Non-pigmented ciliary epithelial cell (primary cell): Measurements from ENCODE around the gene PROX2.
A peak's percentile ranks its signal among the peaks of the same experiment; 100 is the strongest.

ENCODE experiments used
- DNase-seq: peaks from one replicate; pipeline ENCODE4 v3.0.0-alpha.2; 2010; ENCODE audit warnings: low read depth

The PROX2 gene, protein sequence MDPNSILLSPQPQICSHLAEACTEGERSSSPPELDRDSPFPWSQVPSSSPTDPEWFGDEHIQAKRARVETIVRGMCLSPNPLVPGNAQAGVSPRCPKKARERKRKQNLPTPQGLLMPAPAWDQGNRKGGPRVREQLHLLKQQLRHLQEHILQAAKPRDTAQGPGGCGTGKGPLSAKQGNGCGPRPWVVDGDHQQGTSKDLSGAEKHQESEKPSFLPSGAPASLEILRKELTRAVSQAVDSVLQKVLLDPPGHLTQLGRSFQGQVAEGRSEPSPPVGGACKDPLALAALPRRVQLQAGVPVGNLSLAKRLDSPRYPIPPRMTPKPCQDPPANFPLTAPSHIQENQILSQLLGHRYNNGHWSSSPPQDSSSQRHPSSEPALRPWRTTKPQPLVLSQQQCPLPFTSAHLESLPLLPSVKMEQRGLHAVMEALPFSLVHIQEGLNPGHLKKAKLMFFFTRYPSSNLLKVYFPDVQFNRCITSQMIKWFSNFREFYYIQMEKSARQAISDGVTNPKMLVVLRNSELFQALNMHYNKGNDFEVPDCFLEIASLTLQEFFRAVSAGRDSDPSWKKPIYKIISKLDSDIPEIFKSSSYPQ

DNA sequence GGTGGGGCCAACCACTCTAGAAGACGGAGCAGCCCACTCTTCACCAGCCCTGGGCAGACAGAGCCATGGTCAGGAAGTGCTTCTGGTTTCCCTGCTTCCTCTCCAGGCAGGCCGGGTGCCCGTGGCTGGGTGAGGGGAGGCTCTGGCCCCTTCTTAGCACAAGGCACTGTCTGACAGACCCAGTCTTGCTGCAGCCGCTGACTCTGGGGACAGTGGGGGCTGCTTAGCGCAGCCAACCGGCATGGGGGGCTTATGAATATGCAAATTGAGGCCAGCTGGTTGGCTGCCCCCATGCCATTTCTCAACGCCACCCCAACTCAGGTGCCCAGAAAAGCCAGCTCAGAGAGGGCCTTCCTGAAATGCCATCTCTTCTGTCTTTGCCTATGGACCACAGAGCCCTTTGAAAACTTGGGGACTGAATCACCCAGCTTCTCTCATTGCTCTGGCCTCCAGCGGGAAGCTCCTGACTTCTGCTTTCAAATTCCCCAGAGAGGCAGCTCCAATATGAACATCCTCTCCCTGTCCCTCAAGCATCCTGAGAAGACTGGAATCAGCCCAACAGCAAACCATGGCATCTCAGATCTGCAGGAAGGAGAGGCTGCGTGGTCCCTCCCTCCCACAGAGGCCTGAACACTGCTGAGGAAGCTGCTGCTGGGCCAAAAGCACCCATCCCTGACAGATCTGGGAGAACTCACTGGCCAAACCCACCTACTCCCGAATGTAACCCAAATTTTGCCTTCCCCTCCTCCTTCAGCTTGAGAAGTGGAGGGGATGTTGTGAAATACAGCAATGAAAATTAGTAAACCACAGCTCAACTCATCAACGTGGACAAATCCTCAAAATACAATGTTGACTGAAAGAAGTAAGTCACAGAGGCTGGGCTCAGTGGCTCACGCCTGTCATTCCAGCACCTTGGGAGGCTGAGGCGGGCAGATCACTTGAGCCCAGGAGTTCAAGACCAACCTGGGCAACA lies at the start of gene PROX2:
Gene PROX2, minus strand, starts transcription at position 205 of the 973 bp plus-strand sequence. CDS start 12,311 bp downstream, outside the sequence.
- DNase-seq, result no peak

DNA sequence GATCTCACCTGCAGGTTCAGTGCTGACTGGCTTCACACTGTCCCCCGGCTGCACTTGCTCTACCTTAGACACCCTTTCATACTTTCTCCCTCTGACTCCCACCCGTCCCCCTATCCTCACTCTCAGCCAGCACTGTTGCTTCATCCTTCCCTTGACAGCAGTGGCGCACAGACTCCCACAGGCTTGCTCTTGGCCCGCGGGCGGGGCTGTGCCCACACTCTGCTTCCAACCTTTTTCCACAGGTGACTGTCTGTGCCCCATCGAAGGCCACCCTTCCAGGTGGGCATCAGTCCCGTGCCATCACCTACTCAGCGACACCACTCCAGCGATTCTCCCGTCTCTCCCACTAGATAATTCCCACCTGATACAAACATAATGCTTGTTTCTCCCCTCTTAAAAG lies 48.1 kb upstream of the PROX2 start:
- no peak for DNase-seq

- no peak for DNase-seq
Measured at GRCh38 chr14:74922752-74923401, 46.9 kb upstream of the PROX2 start, which contains the start of gene RPS6KL1. RPS6KL1 (minus strand) TSS chr14:74923260; CDS start chr14:74921541, 1,719 bp downstream.

- no peak for DNase-seq
Measured at GRCh38 chr14:74921987-74922751, 46.2 kb upstream of the PROX2 start.

DNA sequence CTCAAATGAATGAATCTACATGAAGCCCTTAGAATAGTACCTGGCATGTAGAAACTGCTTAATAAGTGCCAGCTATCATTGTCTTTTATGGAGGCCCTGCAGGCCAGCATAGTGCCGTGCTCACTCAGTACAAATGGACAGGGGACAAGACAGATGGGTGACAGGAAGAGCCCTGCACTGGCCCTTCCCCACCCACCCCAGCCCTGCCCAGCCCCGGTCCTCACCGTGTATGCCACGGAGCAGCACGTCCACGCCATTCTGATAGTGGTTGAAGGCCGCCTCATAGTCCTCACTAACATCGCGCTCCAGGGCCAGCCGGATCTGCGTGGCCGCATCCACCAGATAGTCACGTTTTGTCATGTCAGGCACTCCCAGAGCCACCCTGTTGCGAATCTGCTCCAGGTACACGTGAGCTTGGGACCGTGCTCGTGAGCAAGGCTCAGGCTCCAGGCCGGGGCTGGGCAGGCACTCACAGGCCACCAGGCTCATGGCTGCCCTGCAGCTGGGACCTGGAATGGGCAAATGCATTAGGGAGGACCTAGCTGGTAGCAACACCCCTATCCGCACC lies 45.2 kb upstream of the PROX2 start:
- DNase-seq, result no peak

GRCh38 chr14:74920281-74920680 lies 44.3 kb upstream of the PROX2 start:
- DNase-seq, result no peak

GRCh38 chr14:74919421-74920165 lies 43.6 kb upstream of the PROX2 start:
- no peak for DNase-seq

DNA sequence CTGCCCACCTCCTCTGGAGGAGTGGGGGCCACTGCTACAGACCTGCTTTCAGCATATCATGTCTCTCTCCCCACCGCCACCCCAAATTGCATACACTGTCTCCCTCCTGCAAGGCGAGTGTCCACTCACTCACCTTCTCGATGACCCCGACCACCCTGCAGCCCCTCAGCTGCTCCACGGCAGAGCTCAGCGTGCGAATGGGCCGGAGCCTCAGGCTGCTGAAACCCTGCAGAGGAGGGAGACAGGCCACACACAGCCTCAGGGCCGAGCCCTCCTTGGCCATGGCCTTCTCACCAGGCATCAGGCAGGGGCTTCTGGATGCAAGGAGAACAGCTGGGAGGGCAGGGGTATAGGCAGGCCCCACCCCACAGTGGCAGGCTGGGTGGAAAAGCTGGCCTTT lies 42.4 kb upstream of the PROX2 start:
- DNase-seq, result no peak

GRCh38 chr14:74917646-74918081 lies 41.7 kb upstream of the PROX2 start:
- no peak for DNase-seq

- no peak for DNase-seq
Measured at GRCh38 chr14:74917178-74917543, 41.2 kb upstream of the PROX2 start.

DNA sequence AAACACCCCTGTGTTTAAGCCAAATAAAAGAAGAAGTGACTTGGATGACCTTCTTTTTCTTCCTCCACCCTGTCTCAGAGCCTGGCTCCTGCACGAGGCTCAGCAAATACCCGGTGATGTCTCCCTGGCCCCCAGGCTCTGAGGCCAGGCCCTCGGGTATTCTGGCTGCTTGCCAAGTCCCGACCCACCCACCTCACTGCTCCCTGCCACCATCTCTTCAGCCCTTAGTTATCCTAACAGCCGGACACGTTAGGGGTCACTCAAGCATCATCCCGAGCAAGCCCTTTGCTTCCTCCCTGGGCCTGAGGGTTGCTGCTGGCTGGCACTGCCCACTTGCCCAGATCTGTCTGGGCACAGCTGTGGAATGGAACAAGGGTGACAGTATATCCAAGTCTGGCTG lies 39.9 kb upstream of the PROX2 start:
- no peak for DNase-seq

DNA sequence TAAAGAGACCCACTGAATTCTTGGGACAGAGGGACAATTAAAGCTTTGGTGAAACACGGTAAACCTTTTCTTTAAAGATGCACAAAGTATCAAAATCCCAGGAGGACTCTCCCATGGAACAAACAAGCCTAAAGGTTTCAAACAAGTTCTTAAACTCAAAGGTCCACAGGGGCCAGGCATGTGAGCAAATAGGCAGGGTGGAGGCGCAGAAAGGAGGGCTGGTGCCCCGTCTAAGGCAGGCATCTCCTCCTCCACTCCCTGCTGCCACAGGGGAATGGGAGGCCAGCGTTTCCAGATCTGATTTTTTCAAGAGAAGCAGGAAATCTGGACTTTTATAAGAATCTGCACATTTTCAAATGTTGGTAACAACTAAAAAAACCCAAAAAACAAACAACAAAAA lies 39.5 kb upstream of the PROX2 start:
- no peak for DNase-seq

DNA sequence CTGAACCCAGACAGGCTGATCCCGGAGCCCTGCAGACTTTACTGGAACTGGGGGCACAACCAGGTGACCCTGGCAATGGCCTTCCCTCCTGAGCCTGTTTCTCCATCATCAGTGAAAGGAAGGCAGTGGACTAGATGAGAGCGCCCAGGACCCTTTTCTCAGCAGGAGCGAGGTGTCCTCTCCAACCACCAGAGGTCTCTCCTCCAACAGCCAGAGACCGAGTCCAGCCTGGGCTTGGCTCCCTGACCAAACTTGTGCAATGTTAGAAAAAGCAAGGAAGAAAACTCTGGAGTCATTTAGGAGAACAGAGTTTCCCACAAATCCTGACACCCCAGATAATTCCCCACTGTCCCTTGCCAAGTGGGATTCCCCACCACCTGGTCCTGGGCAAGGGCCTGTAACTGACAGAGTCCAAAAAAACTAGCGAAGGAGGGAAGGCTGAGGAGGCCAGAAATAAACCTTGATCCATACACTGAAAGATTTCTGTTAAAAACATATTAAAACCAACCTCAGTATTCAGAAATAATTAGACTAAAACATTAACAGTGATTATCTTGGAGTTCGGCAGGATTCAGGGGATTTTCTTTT lies 38.1 kb upstream of the PROX2 start:
- DNase-seq, result peak; percentile 42

DNA sequence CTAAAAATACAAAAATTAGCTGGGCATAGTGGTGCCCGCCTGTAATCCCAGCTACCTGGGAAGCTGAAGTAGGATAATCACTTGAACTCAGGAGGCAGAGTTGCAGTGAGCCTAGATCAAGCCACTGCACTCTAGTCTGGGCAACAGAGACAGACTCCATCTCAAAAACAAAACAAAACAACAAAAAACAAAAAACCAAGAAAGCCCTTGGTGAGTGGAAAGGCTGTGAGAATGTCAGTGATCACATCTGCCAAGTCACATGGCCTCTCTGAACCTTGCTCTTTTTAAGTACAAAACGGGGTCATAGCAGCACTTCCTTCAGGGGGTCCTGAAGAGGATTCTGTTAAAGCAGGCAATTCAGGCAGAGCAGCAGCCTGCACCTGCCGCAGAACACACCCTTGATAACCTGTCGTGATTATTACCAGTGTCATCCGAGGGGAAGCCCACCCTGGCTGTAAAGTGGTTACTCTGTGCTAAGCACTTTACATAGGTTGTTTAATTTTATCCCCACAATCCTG lies 37.5 kb upstream of the PROX2 start:
- no peak for DNase-seq

GRCh38 chr14:74912801-74913200 lies 36.9 kb upstream of the PROX2 start:
- no peak for DNase-seq

DNA sequence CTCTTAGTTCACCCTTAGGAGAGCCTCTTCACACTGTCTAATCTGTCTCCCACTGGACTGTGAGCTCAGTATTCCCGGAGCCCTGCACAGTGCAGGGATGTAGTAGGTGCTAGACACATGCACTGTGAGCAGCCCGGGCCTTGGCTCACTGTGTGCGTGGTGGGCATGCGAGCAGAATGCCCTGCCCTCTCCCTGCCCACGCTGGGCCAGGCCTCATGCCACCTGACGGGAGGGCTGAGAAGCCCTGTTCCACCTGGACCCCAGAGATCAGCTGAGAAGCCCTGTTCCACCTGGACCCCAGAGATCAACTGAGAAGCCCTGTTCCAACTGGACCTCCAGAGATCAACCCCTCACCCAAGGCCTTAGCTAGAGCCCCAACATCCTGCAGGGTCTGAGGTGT lies 36.2 kb upstream of the PROX2 start:
- DNase-seq, result no peak

GRCh38 chr14:74911704-74912103 lies 35.8 kb upstream of the PROX2 start:
- DNase-seq, result no peak

GRCh38 chr14:74911221-74911620 lies 35.3 kb upstream of the PROX2 start:
- no peak for DNase-seq

DNA sequence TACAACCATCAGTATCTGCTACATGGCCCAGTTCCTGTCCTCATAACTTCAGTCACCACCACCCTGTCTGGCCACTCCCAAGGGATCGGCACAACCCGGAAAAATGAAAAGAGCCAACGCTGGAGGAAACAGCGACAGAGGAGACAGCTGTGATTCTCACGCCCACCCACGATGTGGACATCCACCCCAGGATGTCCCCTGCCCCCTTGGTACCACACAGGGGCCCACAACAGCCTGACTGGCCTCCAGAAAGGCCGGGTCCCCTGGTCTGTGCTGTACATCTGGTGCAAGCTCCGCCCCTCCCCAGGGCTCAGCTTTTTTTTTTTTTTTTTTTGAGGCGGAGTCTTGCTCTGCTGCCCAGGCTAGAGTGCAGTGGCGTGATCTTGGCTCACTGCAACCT lies 34.6 kb upstream of the PROX2 start:
- no peak for DNase-seq
